Endometrial microvascular endothelial cells (primary cell): ENCODE results near the gene PHLDB1. TPM values are rescaled to one million over a fixed set of nuclear protein-coding genes. Genes with fewer than 3 reads are reported as not detected.

Experiments used
- in situ Hi-C: cut with HindIII; loops from 2 replicates; pipeline ENCODE4 v1.10.0; 2017; ENCODE audit warnings: low sequenced_read_pairs, low pct_unique_long_range_greater_than_20kb; ENCODE audit errors: inconsistent ontology term
- total RNA-seq: library from RNA; depleted of rRNA; stranded (reverse); fragments of >200 nt; gene quantifications from one replicate; pipeline ENCODE4 v1.2.3, GENCODE V29; 2015; ENCODE audit errors: inconsistent ontology term

Gene PHLDB1
- total RNA-seq, 1 donor from 2014 or later: 91.4 TPM

DNA sequence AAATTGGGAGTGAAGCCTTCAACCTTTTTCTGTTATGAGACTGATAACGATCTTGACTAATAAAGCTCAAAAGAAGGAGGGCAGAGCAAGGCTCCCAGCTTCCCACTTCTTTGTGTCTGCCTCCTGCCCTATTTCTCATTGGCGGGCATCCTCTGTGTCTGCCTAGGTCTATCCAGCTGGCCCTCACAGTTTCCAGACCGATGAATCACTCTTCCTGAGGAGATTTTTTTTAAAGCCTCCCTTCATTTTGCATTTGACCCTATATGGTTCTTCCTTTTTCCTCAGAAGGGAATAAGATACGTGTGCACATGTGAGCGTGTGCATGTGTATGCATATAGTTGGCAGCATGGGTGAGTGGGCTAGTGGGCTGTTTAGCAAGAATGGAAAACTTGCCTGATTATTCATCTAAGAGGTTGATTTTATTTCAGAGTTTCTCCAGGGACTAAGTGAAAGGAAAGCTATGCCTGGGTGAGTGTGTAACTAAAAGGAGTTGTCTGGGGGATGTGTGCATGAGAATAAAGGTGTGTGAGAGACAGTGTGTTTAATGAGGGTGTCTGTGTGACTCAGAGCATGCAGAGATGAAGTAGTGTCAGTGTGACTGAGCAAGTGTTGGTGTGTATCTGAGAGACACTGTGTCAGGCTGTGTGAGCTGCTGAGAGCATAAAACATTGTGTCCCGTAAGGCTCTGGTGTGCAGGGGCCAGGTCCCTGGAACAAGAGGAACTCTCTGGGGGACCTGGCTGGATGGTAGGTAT, 12.2 kb downstream of the PHLDB1 start:
- in situ Hi-C loops: no loop called here

DNA sequence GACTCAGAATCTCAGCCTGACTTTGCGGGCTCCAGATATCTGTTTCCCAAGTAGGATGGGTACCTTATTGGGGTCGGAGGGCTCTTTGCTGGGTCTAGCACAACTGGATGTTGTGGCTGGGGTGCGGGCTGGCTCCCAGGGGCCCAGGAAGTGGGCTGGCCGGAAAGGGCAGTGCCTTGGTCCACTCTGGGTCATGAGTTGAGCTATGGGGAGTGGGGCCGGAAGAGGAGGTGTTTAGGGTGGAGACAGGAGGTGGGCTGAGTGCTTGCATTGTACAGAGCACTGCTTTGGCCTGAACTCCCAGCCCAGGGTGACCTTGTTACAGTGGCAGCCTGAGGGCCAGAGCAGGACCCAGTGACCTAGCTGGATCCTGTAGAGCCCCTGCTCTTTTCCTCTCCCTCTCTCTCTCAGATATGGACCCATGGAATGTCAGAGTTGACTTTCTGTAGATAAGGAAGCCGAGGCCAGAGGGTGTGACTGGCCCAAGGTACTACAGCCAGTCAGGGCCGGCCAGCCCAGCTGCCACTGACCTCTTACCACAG, 13.2 kb downstream of the PHLDB1 start:
- in situ Hi-C loops: no loop called here

DNA sequence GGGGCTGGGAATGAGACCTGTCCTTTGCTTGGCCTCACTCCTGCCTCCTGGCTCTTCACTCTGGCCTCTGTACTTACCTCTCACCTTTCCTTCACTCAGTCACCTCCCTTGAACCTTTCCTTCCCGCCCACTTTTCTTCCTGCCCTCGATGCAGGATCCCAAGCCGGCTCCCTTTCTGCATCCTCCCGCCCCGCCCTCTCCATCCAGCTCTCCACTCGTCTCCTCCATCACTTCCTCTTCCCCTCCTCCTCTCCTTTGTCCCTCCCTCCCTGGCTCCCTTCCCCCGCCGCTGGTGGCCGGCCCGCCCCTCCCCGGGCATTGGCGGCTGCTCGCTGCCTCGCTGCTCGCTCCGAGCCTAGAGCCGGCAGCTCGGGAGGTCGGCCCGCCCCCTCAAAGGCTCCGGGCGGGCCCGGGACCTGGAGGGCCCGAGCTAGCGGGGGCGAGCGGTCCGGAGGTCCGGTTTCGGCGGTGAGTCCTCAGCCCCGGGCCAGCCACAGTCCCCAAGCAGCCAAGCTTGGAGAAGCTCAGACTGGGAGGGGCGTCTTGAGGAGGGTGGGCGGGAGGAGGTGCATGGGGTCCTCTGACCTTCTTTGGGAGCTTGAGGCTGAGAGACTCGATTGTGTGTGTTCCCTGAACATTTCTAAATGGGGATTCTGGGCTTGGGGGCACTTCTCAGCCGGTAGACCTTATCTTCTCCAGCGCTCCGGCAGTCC, 13.8 kb downstream of the PHLDB1 start:
- in situ Hi-C loops: no loop called here

DNA sequence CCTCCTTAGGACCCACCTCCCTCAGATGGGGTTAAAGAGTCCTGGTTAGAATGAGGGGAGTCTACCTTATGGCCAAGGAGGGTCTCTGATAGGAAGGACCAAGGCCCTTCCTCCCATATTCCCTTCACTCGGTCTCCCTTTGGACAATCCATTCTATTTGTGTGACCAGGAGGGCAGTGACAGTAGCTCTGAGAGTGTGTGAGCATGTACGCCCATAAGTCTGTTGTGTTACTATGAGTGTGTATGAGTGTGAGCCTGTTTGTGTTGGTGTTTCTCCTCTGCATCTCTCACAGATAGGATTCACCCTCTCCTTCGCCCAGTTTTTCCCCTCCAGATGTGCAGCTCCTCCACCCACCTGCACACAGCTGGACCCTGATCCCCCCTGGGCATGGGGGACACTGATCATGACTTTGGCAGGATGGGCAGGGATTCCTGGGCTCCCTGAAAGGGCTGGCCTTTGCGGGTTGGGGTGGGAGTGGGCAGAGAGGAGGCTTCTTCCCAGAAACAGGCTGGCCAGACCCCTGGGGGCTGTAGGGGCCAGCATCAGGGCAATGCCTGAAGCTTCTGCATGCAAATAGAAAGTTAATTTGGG, 14.5 kb downstream of the PHLDB1 start:
- in situ Hi-C loops: no loop called here

DNA sequence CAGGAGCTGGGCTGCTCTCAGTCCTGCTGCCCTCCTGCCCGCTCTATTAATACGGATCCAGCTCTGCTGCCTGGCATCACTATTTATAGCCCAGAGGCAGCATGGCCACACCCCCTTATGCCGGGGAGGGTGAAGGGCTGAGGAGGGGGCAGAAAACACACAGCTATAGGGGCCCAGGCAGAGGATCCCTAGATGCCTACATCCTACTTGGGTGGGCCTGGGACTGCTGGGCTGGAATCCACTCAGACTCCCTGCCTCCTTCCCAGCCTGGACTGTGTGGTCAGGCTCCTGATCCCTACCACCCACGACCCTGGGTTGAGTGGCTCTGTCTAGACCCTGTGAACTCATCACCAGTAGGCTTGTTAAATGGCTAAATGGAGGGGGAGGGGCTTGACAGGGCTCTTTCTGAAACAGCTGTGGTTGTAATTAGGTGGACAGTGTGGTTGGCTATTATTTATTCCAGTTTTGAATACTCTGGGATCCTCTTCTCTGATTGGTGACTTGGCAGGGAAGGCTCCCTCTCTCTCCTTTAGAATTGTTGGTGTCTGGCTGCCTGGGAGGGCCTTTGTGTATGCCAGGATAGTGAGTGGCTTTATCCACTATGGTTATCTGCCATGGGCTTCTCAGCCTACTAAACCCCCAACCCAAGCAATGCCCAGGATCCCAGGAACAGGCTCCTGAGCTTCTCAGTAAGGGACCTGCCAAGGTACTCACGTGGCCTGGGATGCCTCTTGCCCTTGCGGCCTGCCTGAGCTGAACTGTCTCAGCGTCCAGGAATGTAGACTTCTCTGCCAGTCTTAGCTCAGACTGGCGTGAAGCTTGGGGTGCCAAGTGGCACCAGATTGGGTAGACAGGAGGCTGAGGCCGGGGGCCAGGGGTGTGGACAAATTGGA, 15.2 kb downstream of the PHLDB1 start:
- in situ Hi-C loops: no loop called here

DNA sequence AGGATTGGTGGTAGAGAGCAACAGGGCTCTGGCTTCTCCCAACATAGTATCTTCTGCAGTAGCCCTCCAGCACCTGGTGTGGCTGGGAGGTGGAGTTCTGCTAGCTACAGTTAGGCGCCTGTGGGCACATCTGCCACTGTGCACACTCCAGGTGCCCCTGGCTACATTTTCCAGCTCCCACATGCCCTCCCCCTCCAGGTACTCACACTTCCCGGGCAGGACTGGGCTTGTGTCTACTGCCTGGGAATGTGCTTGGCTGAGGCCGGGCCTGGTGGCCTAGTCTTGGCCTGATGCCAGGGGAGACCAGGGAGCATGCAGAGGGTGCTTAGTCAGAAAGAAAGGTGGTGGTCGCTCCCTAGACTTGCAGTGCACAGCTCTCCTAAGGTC, 15.8 kb downstream of the PHLDB1 start:
- in situ Hi-C loops: no loop called here

DNA sequence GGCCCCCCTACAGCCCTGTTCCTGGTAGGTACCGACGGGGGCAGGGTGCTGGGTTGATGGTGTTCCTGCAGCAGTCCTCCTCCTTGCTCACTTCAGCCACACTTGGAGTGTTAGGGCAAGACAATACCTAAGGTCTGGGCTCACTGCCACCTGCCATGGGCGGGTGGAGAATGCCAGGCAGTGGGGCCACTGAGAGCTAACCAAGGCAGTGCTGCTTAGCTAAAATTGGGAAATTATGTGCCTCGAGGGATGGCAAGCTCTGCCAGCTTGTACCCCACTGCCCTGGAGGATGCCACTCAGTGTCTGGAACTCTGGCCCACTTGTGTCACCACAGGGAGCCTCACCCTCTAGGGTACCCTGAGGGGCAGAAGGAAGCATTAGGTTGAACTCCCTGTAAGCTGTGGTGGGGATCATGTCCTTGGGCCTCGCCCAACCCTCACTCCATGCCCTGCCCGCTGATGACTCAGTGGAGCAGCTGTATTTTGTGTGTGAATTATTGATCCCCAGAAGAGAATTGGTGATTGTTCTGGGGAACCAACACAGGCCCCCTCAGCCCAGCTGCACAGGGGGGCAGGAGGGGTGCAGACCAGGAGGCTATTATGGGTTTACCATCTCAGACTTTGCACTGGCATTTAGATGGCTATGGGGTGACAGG, 17.7 kb downstream of the PHLDB1 start:
- in situ Hi-C loops: no loop called here

DNA sequence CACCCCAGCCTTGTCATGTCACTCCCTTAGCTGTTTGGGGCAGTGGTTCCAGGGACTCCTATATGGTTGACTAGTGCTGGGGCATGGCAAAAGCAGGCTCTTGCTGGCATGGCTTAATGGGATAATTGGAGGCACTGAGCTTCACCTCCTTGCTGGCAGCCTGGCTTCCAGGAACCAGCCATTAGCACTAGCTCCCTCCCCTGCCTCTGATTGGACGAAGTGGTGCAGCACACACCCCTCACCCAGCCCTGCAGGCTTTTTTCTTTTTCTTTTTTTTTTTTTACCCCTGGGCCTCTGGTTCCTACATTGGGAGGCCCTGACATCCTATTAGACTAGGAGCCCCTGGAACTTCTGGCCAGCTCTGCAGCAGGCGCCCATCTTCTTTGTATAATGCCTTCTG, 18.6 kb downstream of the PHLDB1 start:
- in situ Hi-C loops: no loop called here

DNA sequence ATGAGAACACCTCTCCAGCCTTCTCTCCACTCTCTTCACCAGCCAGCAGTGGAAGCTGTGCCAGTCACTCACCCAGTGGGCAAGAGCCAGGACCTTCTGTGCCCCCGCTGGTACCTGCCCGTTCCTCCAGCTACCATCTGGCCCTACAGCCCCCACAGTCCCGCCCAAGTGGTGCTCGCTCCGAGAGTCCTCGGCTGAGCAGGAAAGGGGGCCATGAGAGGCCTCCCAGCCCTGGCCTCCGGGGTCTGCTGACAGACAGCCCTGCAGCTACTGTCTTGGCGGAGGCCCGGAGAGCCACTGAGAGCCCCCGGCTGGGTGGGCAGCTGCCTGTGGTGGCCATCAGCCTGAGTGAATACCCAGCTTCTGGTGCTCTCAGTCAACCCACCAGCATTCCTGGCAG, 20.2 kb downstream of the PHLDB1 start:
- in situ Hi-C loops: no loop called here

DNA sequence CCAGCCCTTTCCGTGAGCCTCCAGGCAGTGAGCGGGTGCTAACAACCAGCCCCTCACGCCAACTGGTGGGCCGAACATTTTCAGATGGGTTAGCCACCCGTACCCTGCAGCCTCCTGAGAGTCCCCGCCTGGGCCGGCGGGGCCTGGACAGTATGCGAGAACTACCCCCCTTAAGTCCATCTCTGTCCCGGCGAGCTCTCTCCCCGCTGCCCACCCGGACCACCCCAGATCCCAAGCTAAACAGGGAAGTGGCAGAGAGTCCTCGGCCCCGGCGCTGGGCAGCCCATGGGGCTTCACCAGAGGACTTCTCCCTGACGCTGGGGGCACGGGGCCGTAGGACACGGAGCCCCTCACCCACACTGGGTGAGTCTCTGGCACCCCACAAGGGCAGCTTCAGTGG, 20.6 kb downstream of the PHLDB1 start:
- in situ Hi-C loops: no loop called here

DNA sequence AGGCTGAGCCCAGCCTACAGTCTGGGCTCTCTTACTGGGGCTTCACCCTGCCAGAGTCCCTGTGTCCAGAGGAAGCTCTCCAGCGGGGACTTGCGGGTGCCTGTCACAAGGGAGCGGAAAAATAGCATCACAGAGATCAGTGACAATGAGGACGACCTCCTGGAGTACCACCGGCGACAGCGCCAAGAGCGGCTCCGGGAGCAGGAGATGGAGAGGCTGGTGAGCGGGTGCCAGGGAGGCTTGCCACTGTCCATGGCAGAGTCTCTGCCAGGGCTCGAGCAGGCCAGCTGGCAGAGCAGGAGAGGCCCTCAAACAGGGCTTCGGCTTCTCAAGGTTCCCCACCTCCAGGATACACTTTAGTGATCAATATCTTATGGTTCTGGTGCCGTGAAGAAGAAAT, 21.0 kb downstream of the PHLDB1 start:
- in situ Hi-C loops: no loop called here

DNA sequence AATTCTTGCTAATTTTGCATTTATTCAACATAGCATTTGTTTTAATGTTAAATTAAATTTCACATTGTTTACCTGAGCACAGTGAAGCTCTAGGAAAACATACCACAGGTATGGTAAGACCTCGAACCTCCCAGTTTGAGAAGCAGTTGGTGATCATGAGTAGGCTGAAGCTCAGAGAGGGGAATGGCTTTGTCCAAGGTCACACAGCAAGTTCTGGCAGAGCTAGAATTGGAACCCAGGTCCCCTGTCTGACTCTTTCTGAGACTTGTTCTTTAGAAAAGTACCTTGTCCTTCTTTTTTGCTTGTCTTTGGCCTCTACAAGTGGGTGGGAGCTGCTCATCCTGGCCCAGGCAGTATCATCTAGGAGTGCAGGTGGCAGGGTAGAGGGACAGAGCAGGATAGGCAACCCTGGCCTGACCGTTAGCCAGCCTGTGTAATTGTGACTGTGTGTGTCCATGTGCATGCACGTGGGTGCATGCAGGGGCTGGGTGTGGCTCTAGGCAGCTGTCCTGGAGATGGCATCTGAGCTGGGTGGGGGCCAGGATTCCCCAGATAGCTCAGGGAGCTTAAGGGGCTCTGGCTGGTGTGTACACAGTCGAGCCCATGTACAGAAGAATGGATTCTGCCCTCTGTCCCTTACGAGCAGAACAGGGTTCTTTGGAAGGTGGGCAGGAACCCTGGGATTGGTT, 21.6 kb downstream of the PHLDB1 start:
- in situ Hi-C loops: no loop called here

DNA sequence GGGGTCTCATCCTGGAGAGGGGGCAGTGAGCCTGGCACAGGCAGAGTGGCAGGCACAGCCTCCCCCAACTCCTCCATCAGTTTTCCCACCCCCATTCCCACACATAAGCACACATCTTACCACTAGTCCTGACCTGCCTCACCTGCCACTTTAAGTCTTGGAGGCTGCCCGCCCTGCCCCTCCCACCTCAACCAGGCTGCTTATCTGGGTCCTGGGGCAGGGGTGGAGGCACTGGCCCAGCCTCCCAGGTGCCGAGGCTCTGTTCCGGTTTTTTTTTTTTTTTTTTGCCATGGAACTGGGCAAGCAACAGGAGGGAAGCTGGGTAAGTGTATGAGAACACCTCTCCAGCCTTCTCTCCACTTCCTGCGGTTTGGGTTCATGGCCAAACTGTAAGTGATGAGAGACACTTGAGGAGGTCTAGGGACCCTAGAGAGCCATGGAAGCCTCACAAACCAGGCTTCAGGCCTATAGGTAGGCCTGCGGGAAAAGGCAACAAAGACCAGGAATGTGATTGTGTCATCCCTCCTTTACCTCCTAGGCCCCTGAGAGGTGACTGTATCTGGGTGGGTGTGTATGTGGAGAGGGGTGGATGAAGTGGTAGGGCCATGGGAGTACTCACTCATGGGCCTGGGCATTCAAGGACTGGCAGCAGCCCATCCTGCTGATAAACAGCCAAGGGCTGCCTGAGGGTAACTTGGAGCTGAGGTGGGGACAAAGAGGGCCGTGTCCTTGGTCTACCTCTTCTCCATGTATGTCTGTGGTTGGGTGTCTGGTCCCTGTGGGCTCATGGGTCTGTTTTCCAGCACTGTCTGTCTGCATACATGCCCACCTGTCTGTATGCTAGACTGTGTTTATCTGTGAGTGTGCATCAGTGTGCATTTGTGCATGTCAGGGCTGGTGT, 22.6 kb downstream of the PHLDB1 start:
- in situ Hi-C loops: no loop called here

DNA sequence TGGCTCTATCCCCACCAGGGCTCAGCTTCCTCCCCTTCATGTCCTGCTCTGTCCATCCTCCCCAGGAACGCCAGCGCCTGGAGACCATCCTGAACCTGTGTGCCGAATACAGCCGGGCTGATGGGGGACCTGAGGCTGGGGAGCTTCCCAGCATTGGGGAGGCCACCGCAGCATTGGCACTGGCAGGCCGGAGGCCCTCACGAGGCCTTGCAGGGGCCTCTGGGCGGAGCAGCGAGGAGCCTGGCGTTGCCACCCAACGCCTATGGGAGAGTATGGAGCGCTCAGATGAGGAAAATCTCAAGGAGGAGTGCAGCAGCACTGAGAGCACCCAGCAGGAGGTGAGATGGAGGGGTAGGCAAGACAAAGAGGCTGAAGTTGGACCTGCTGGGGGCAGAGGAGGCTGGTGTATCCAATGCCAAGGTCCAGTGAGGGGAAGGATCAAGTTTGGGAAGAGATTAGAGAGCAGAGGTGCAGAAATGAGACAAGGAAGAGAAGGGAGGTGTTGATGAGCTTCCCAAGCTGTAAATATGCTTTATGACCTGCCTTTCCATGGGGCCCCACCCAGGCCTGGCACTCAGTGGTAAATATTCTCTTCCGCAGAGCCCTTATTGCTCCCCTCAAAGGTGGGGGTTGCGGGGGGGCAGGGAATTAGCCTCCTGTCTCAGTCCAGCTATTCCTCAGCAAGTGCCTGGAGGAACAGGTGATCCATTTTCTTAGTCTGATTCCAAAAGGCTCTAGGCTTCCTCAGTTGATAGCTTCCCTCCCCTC, 23.9 kb downstream of the PHLDB1 start:
- in situ Hi-C loops: no loop called here

DNA sequence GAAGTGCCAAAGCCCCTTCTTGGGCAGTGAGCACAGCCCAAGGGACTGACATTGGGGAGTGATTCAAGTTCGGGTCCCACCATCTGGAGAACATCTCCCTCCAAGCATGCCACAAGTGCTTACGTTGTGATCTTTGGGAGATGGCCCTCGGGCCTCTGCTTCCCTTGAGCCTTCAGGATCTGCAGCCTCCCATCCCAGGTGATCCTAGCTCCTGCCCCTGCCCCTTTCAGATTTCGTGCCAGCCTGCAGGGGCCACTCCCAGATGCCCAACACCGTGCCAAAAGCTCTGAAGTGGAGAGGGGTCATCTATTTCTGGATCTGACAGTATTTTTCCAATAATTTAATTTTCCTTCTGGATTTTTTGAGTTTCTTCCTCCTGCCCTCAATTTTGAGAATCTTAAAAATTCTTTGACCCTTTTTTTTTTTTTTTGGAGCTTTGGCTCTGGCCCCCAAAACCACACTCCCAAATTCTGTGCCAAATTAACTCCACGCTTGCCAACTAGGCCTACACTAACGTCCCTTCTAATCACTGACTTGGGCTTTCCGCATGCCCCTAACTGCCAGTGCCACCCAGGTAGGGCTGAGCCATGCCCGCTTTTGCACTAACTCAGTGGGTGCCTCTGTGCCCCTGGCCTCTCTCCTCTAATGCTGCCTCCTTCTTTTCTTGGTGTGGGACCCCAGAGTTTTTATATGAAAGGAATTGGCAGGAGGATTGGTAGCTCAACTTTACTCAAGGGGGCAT, 25.3 kb downstream of the PHLDB1 start:
- in situ Hi-C loops: no loop called here

DNA sequence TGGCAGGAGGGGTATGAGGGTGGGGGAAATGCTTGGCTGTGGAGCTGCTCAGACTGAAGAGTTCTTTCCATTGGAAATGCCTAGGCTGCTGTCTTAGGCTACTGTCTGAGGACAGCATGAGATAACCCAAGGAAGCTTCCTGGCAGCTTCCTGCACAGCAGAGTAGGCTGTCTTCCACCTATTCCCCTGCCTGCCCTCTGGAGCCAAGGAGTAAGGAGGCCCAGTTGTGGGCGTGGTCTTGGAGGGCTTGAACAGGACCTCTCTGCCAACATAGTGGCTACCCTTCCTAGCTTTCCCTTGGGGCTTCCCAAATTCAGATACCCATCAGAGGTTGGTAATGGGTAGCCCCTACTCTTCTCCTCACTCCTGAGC, 25.9 kb downstream of the PHLDB1 start:
- in situ Hi-C loops: no loop called here
